IMR-90 (cell line): ENCODE measurements around the gene PHETA1. TPM values are rescaled to one million over a fixed set of nuclear protein-coding genes. Genes with fewer than 3 reads are reported as not detected.
A peak's percentile ranks its signal among the peaks of the same experiment; 100 is the strongest.

ENCODE experiments used
- ATAC-seq: fragments of 200-7000 bp; cut with Tn5 transposase; 2 replicates; pipeline ENCODE4 v1.9.1; 2020; ENCODE audit warnings: low read depth, mild to moderate bottlenecking, moderate library complexity
- BruUV-seq: library from RNA; stranded (reverse); fragments of 400-500 nt; replicated peaks from 2 replicates; lab custom pipeline; 2021; lab: Mats Ljungman, UMichigan
- CTCF ChIA-PET: fragments of 300-600 bp; formaldehyde crosslinking; extraction: SDS; loops from one replicate; lab custom pipeline; 2021; ENCODE audit warnings: antibody characterized with exemption; lab: Yijun Ruan, JAX
- POLR2A ChIA-PET: fragments of 300-600 bp; sonication (Branson Sonifier 250); formaldehyde crosslinking; loops from one replicate; lab custom pipeline; 2022; ENCODE audit warnings: antibody characterized with exemption; ENCODE audit not compliant: unreplicated experiment; lab: Charles Lee
- DNase-seq: peaks from one replicate; pipeline ENCODE4 v3.0.0; 2013
- H2AFZ ChIP-seq: replicated peaks from 2 replicates; pipeline ENCODE3; 2013; ENCODE audit warnings: low read length, mild to moderate bottlenecking; ENCODE audit not compliant: poor library complexity
- H2AK5ac ChIP-seq: 2 replicates; pipeline ENCODE4 v1.6.1; 2013; ENCODE audit warnings: low read depth, low read length, inconsistent platforms
- H2AK9ac ChIP-seq: replicated peaks from 2 replicates; pipeline ENCODE3; 2013; ENCODE audit warnings: mild to moderate bottlenecking, low read depth, low read length, moderate library complexity; ENCODE audit not compliant: poor library complexity
- H2BK120ac ChIP-seq: 2 replicates; pipeline ENCODE4 v1.6.1; 2013; ENCODE audit warnings: low read depth, low read length, inconsistent platforms
- H2BK15ac ChIP-seq: 3 replicates; pipeline ENCODE4 v1.6.1; 2013; ENCODE audit warnings: low read depth, low read length, inconsistent platforms
- H2BK20ac ChIP-seq: 2 replicates; pipeline ENCODE4 v1.6.1; 2013; ENCODE audit warnings: low read depth, mild to moderate bottlenecking, inconsistent platforms, low read length, moderate library complexity
- H2BK5ac ChIP-seq: 2 replicates; pipeline ENCODE4 v1.6.1; 2013; ENCODE audit warnings: mild to moderate bottlenecking, low read depth, low read length, inconsistent platforms; ENCODE audit not compliant: poor library complexity, severe bottlenecking
- H3K14ac ChIP-seq: replicated peaks from 2 replicates; pipeline ENCODE4 v1.6.1; 2013; ENCODE audit warnings: low read depth, low read length, inconsistent platforms
- H3K18ac ChIP-seq: 2 replicates; pipeline ENCODE4 v1.6.1; 2013; ENCODE audit warnings: low read depth, low read length, control low read depth
- H3K23ac ChIP-seq: 2 replicates; pipeline ENCODE4 v1.6.1; 2013; ENCODE audit warnings: low read depth, low read length, inconsistent platforms
- H3K27ac ChIP-seq: 2 replicates; pipeline ENCODE4 v1.5.1; 2013; ENCODE audit warnings: mild to moderate bottlenecking, control low read depth, low read length; ENCODE audit not compliant: insufficient read depth
- H3K27me3 ChIP-seq: 2 replicates; pipeline ENCODE4 v1.6.1; 2013; ENCODE audit warnings: low read length; ENCODE audit not compliant: control insufficient read depth, insufficient read depth
- H3K36me3 ChIP-seq: 2 replicates; pipeline ENCODE4 v1.6.1; 2013; ENCODE audit warnings: low read length, mixed read lengths; ENCODE audit not compliant: control insufficient read depth, insufficient read depth
- H3K4ac ChIP-seq: 2 replicates; pipeline ENCODE4 v1.6.1; 2013; ENCODE audit warnings: low read depth, low read length, inconsistent platforms
- H3K4me1 ChIP-seq: 2 replicates; pipeline ENCODE4 v1.6.1; 2013; ENCODE audit warnings: low read length, mixed read lengths; ENCODE audit not compliant: control insufficient read depth, insufficient read depth
- H3K4me2 ChIP-seq: 2 replicates; pipeline ENCODE4 v1.6.1; 2013; ENCODE audit warnings: low read depth, mild to moderate bottlenecking, control low read depth, low read length, moderate library complexity
- H3K4me3 ChIP-seq: 2 replicates; pipeline ENCODE4 v1.5.1; 2013; ENCODE audit warnings: low read depth, mild to moderate bottlenecking, control low read depth, low read length, moderate library complexity; ENCODE audit not compliant: insufficient read depth
- H3K56ac ChIP-seq: 2 replicates; pipeline ENCODE4 v1.6.1; 2013; ENCODE audit warnings: low read length, inconsistent platforms; ENCODE audit not compliant: insufficient read depth; ENCODE audit errors: extremely low read depth
- H3K79me1 ChIP-seq, 2 experiments: 2 replicates each; pipeline ENCODE4 v1.6.1; 2013; ENCODE audit warnings: low read length in 2 of 2, inconsistent platforms in 1 of 2, low read depth in 1 of 2
- H3K9ac ChIP-seq: 2 replicates; pipeline ENCODE4 v1.6.1; 2013; ENCODE audit warnings: low read depth, low read length, control low read depth
- H3K9me1 ChIP-seq: 2 replicates; pipeline ENCODE4 v1.6.1; 2013; ENCODE audit warnings: low read length, inconsistent platforms; ENCODE audit not compliant: insufficient read depth
- H3K9me3 ChIP-seq: 2 replicates; pipeline ENCODE4 v1.6.1; 2013; ENCODE audit warnings: low read length; ENCODE audit not compliant: control insufficient read depth, insufficient read depth
- H4K20me1 ChIP-seq: 2 replicates; pipeline ENCODE4 v1.6.1; 2013; ENCODE audit warnings: low read length, inconsistent platforms; ENCODE audit not compliant: insufficient read depth
- H4K5ac ChIP-seq: 2 replicates; pipeline ENCODE4 v1.6.1; 2013; ENCODE audit warnings: mild to moderate bottlenecking, low read depth, low read length, control low read depth
- H4K8ac ChIP-seq, 2 experiments: 2 replicates each; pipeline ENCODE4 v1.6.1; 2013; ENCODE audit warnings: low read depth in 2 of 2, low read length in 2 of 2, control low read depth in 1 of 2, inconsistent platforms in 1 of 2
- H4K91ac ChIP-seq: 2 replicates; pipeline ENCODE4 v1.6.1; 2013; ENCODE audit warnings: low read depth, low read length, inconsistent platforms; ENCODE audit not compliant: insufficient read depth
- CEBPB ChIP-seq: IDR thresholded peaks from 2 replicates; pipeline ENCODE4 v1.6.1; 2012; ENCODE audit warnings: low read depth, low read length, improper control_type of control experiment
- MAZ ChIP-seq: IDR thresholded peaks from 2 replicates; pipeline ENCODE4 v1.6.1; 2012; ENCODE audit warnings: low read depth, mild to moderate bottlenecking, low read length, improper control_type of control experiment, moderate library complexity, borderline replicate concordance
- POLR2A ChIP-seq: IDR thresholded peaks from 2 replicates; pipeline ENCODE4 v1.6.1; 2012; ENCODE audit warnings: mild to moderate bottlenecking, low read depth, low read length
- WGBS, 2 experiments: methylation state at CpG; one replicate each; pipeline versions ENCODE4 v1.1.5 to v1.1.7; 2013; ENCODE audit warnings: missing lambda C conversion rate in 2 of 2; ENCODE audit not compliant: insufficient read length in 1 of 2; ENCODE audit errors: extremely low coverage in 2 of 2; 5-methylcytosine and 5-hydroxymethylcytosine counted together
- dilution Hi-C: fragments of 300-500 bp; cut with HindIII; formaldehyde crosslinking; loops from one replicate; pipeline ENCODE4 v1.14.3; 2018; ENCODE audit warnings: low sequenced_read_pairs; ENCODE audit not compliant: unreplicated experiment
- in situ Hi-C: fragments of 300-500 bp; cut with MboI; formaldehyde crosslinking; loops from 3 replicates; pipeline ENCODE4 v1.14.3; 2019; ENCODE audit warnings: low sequenced_read_pairs, inconsistent platforms, mixed read lengths
- intact Hi-C: fragments of 100-400 bp; cut with micrococcal nuclease; formaldehyde crosslinking; loops from 2 replicates; pipeline ENCODE4 v1.10.0; 2022
- polyA plus RNA-seq, 3 experiments: library from polyadenylated mRNA; depleted of rRNA; stranded (reverse); fragments of >200 nt; gene quantifications; 2 replicates each; pipeline ENCODE4 v1.2.3, GENCODE V29; 2012; ENCODE audit warnings: low replicate concordance in 1 of 3
- total RNA-seq: library from RNA; depleted of rRNA; stranded (reverse); fragments of >200 nt; gene quantifications from 2 replicates; pipeline ENCODE4 v1.2.3, GENCODE V29; 2012

The PHETA1 gene
- total and polyA plus RNA-seq, 2 of the 4 experiments (the other 2 are of a cell fraction) = 3.2 to 6.6 TPM

GRCh38 chr12:111405859-111406473, 37.1 kb upstream of the PHETA1 start, which contains the start of gene SH2B3:
SH2B3 (plus strand) TSS chr12:111405923; CDS start chr12:111418146, 12,223 bp downstream.
- CTCF ChIA-PET = no interaction called here
- Histone ChIP-seq H4K5ac (peak within 1 kb of the TSS; percentile 38), H3K4ac (peak within 1 kb of the TSS; percentile 89), H3K23ac (peak within 1 kb of the TSS; percentile 94), H3K9me3 (no peaks in the 10 kb centered on the region), H4K91ac (peak within 1 kb of the TSS; percentile 88), H3K9me1 (peaks cover 13% of the 10 kb centered on the region), H3K18ac (peak within 1 kb of the TSS; percentile 34; the same call in 1 of the 2 replicates), H3K27ac (peak within 1 kb of the TSS; percentile 87), H2AK5ac (peak within 1 kb of the TSS; percentile 94), H3K4me1 (peaks cover 29% of the 10 kb centered on the region), H4K20me1 (peaks cover 22% of the 10 kb centered on the region), H3K14ac (peak within 1 kb of the TSS; percentile 97), H4K8ac (peak within 1 kb of the TSS; percentile 78 to 93), H2AFZ (peak within 1 kb of the TSS; percentile 94), H3K9ac (peak within 1 kb of the TSS; percentile 89), H2BK120ac (peak within 1 kb of the TSS; percentile 66), H2BK5ac (peak within 1 kb of the TSS; percentile 85), H2BK15ac (peak within 1 kb of the TSS; percentile 42; the same call in 1 of the 3 replicates), H3K56ac (peak within 1 kb of the TSS; percentile 86), H3K79me1 (peaks cover 4 to 47% of the 10 kb centered on the region in 2 experiments; a peak in 3 of 4 replicates), H3K4me2 (peak within 1 kb of the TSS; percentile 74), H3K4me3 (peak within 1 kb of the TSS; percentile 55), H2AK9ac (peak within 1 kb of the TSS; percentile 99), H3K27me3 (no peaks in the 10 kb centered on the region), H2BK20ac (peak within 1 kb of the TSS; percentile 39; the same call in 1 of the 2 replicates), H3K36me3 (no peaks in the 10 kb centered on the region)
- intact Hi-C loops = loop anchor here (2.0 kb wide), 1 partner anchor 45 kb away; no protein-coding TSS in a partner anchor
- peak; percentile 31 for ATAC-seq
- dilution Hi-C loops = no loop called here
- DNase-seq = peak; percentile 48
- 0% methylated on average over 18 of the region's 80 CpGs; no CpG with 5 or more reads in 1 of the 2 experiments for WGBS, 2 experiments
- no TSS peak for BruUV-seq
- TF ChIP-seq CEBPB (no peak), POLR2A (peak; percentile 51; the same call in 1 of the 2 replicates), MAZ (peak; percentile 42; the same call in 1 of the 2 replicates)
- POLR2A ChIA-PET = no interaction called here
- in situ Hi-C loops = no loop called here
